Adipocyte (in vitro differentiated cells): ENCODE measurements around the gene PPFIA1.

Source experiments
- DNase-seq: peaks from one replicate; pipeline ENCODE4 v3.0.0-alpha.2; 2015; ENCODE audit warnings: low read depth
- H3K27me3 ChIP-seq: replicated peaks from 2 replicates; pipeline ENCODE4 v1.7.0; 2013; ENCODE audit warnings: mild to moderate bottlenecking, low read length, moderate library complexity; ENCODE audit not compliant: control insufficient read depth, insufficient read depth
- H3K36me3 ChIP-seq: 2 replicates; pipeline ENCODE4 v1.7.0; 2013; ENCODE audit warnings: low read length, mild to moderate bottlenecking, moderate library complexity; ENCODE audit not compliant: control insufficient read depth, insufficient read depth, severe bottlenecking
- H3K4me1 ChIP-seq: 2 replicates; pipeline ENCODE4 v1.7.0; 2013; ENCODE audit warnings: mild to moderate bottlenecking, low read length, moderate library complexity; ENCODE audit not compliant: control insufficient read depth, insufficient read depth
- H3K4me3 ChIP-seq: 2 replicates; pipeline ENCODE4 v1.7.0; 2013; ENCODE audit warnings: mild to moderate bottlenecking, low read length, moderate library complexity
- H3K9ac ChIP-seq: 2 replicates; pipeline ENCODE4 v1.7.0; 2013; ENCODE audit warnings: mild to moderate bottlenecking, low read length, moderate library complexity
- H3K9me3 ChIP-seq: 2 replicates; pipeline ENCODE4 v1.7.0; 2013; ENCODE audit warnings: mild to moderate bottlenecking, low read length, moderate library complexity; ENCODE audit not compliant: control insufficient read depth

PPFIA1 gene

GRCh38 chr11:70364178-70364577 lies 93.7 kb downstream of the PPFIA1 start:
- Histone ChIP-seq H3K4me1 (peaks cover 10% of the 10 kb centered on the region), H3K4me3 (no peak overlapping the region), H3K9ac (no peak overlapping the region), H3K9me3 (no peaks in the 10 kb centered on the region), H3K27me3 (no peaks in the 10 kb centered on the region), H3K36me3 (peaks cover 77% of the 10 kb centered on the region)
- no peak for DNase-seq

GRCh38 chr11:70364745-70365543 lies 94.5 kb downstream of the PPFIA1 start:
- peaks cover 10% of the 10 kb centered on the region for H3K4me1 ChIP-seq
- no peaks in the 10 kb centered on the region for H3K27me3 ChIP-seq
- no peak overlapping the region for H3K9ac ChIP-seq
- no peak for DNase-seq
- peaks cover 69% of the 10 kb centered on the region for H3K36me3 ChIP-seq
- no peak overlapping the region for H3K4me3 ChIP-seq
- no peaks in the 10 kb centered on the region for H3K9me3 ChIP-seq

GRCh38 chr11:70365544-70365927 lies 95.0 kb downstream of the PPFIA1 start:
- Histone ChIP-seq H3K9ac (no peak overlapping the region), H3K27me3 (no peaks in the 10 kb centered on the region), H3K36me3 (peaks cover 65% of the 10 kb centered on the region), H3K4me1 (peaks cover 10% of the 10 kb centered on the region), H3K4me3 (no peak overlapping the region), H3K9me3 (no peaks in the 10 kb centered on the region)
- DNase-seq = no peak

- Histone ChIP-seq H3K4me1 (peaks cover 10% of the 10 kb centered on the region), H3K27me3 (no peaks in the 10 kb centered on the region), H3K9me3 (no peaks in the 10 kb centered on the region), H3K4me3 (no peak overlapping the region), H3K36me3 (peaks cover 52% of the 10 kb centered on the region), H3K9ac (no peak overlapping the region)
- no peak for DNase-seq
Measured at GRCh38 chr11:70367071-70367470, 96.6 kb downstream of the PPFIA1 start.

- no peak overlapping the region for H3K9ac ChIP-seq
- H3K9me3 ChIP-seq = no peaks in the 10 kb centered on the region
- peak; percentile 15 for DNase-seq
- H3K27me3 ChIP-seq = no peaks in the 10 kb centered on the region
- H3K4me1 ChIP-seq = peaks cover 8% of the 10 kb centered on the region
- no peak overlapping the region for H3K4me3 ChIP-seq
- H3K36me3 ChIP-seq = peaks cover 54% of the 10 kb centered on the region
Measured at GRCh38 chr11:70368961-70369360, 98.5 kb downstream of the PPFIA1 start.

GRCh38 chr11:70371241-70371640 lies 100.8 kb downstream of the PPFIA1 start:
- H3K4me3 ChIP-seq = no peak overlapping the region
- no peak overlapping the region for H3K9ac ChIP-seq
- H3K4me1 ChIP-seq = no peaks in the 10 kb centered on the region
- peaks cover 57% of the 10 kb centered on the region for H3K36me3 ChIP-seq
- no peaks in the 10 kb centered on the region for H3K9me3 ChIP-seq
- H3K27me3 ChIP-seq = no peaks in the 10 kb centered on the region
- no peak for DNase-seq

- peaks cover 61% of the 10 kb centered on the region for H3K36me3 ChIP-seq
- no peak overlapping the region for H3K9ac ChIP-seq
- no peak for DNase-seq
Measured at GRCh38 chr11:70372076-70372475, 101.6 kb downstream of the PPFIA1 start.

GRCh38 chr11:70376621-70377020 lies 106.1 kb downstream of the PPFIA1 start:
- no peak overlapping the region for H3K4me3 ChIP-seq
- H3K9ac ChIP-seq = no peak overlapping the region
- no peak for DNase-seq
- peaks cover 76% of the 10 kb centered on the region for H3K36me3 ChIP-seq
- no peaks in the 10 kb centered on the region for H3K9me3 ChIP-seq
- no peaks in the 10 kb centered on the region for H3K27me3 ChIP-seq
- peaks cover 2% of the 10 kb centered on the region for H3K4me1 ChIP-seq

More at GRCh38 chr11:70372076-70372475, 101.6 kb downstream of the PPFIA1 start:
- H3K4me1 ChIP-seq = no peaks in the 10 kb centered on the region
- H3K27me3 ChIP-seq = no peaks in the 10 kb centered on the region
- no peak overlapping the region for H3K4me3 ChIP-seq
- H3K9me3 ChIP-seq = no peaks in the 10 kb centered on the region

GRCh38 chr11:70377645-70378044 lies 107.2 kb downstream of the PPFIA1 start:
- Histone ChIP-seq H3K4me3 (no peak overlapping the region), H3K36me3 (peaks cover 69% of the 10 kb centered on the region), H3K4me1 (peaks cover 12% of the 10 kb centered on the region), H3K27me3 (no peaks in the 10 kb centered on the region), H3K9ac (no peak overlapping the region), H3K9me3 (no peaks in the 10 kb centered on the region)
- no peak for DNase-seq

GRCh38 chr11:70378506-70379134 lies 108.1 kb downstream of the PPFIA1 start:
- no peaks in the 10 kb centered on the region for H3K27me3 ChIP-seq
- no peak overlapping the region for H3K4me3 ChIP-seq
- H3K36me3 ChIP-seq = peaks cover 68% of the 10 kb centered on the region
- no peak overlapping the region for H3K9ac ChIP-seq
- H3K9me3 ChIP-seq = no peaks in the 10 kb centered on the region
- peaks cover 16% of the 10 kb centered on the region for H3K4me1 ChIP-seq
- DNase-seq = no peak

- no peak for DNase-seq
- Histone ChIP-seq H3K4me3 (no peak overlapping the region), H3K4me1 (peaks cover 16% of the 10 kb centered on the region), H3K9me3 (no peaks in the 10 kb centered on the region), H3K27me3 (no peaks in the 10 kb centered on the region), H3K36me3 (peaks cover 57% of the 10 kb centered on the region), H3K9ac (no peak overlapping the region)
Measured at GRCh38 chr11:70381350-70381749, 110.9 kb downstream of the PPFIA1 start.
